H1 (cell line): ENCODE data around the gene ERMN. TPM values are rescaled to one million over a fixed set of nuclear protein-coding genes. Genes with fewer than 3 reads are reported as not detected.

ENCODE experiments used
- CTCF ChIA-PET: fragments of 300-600 bp; sonication (Branson Sonifier 250); formaldehyde crosslinking; loops from one replicate; lab custom pipeline; 2021; ENCODE audit not compliant: partially characterized antibody; lab: Charles Lee
- POLR2A ChIA-PET: fragments of 300-600 bp; sonication (Branson Sonifier 250); formaldehyde crosslinking; loops from one replicate; lab custom pipeline; 2021; ENCODE audit warnings: inconsistent platforms; ENCODE audit not compliant: partially characterized antibody; lab: Charles Lee
- DNase-seq, 2 experiments: peaks; one replicate each; pipeline versions ENCODE4 v3.0.0 to v3.0.0-alpha.2; 2010 to 2022; ENCODE audit warnings: low spot score in 2 of 2, low read depth in 1 of 2, mixed read lengths in 1 of 2
- FAIRE-seq: peaks from 2 replicates; lab custom pipeline; 2011; peaks lifted over from hg19 to GRCh38; lab: Jason Lieb, UNC
- H2AFZ ChIP-seq: 2 replicates; pipeline ENCODE4 v1.8.1; 2012; ENCODE audit warnings: low read length, inconsistent platforms
- H2AK5ac ChIP-seq: 2 replicates; pipeline ENCODE4 v1.6.1; 2013; ENCODE audit warnings: low read depth, low read length
- H2BK120ac ChIP-seq: replicated peaks from 2 replicates; pipeline ENCODE3; 2013; ENCODE audit warnings: low read depth, low read length, inconsistent platforms
- H2BK12ac ChIP-seq: 2 replicates; pipeline ENCODE4 v1.6.1; 2013; ENCODE audit warnings: low read depth, low read length
- H2BK15ac ChIP-seq: 2 replicates; pipeline ENCODE4 v1.6.1; 2013; ENCODE audit warnings: low read length
- H2BK20ac ChIP-seq: 2 replicates; pipeline ENCODE4 v1.6.1; 2013; ENCODE audit warnings: low read length
- H2BK5ac ChIP-seq: 2 replicates; pipeline ENCODE4 v1.6.1; 2013; ENCODE audit warnings: low read depth, low read length
- H3K14ac ChIP-seq: 2 replicates; pipeline ENCODE4 v1.6.1; 2013; ENCODE audit warnings: inconsistent platforms; ENCODE audit not compliant: insufficient read length
- H3K18ac ChIP-seq: 2 replicates; pipeline ENCODE4 v1.6.1; 2013; ENCODE audit warnings: low read length; ENCODE audit errors: extremely low read depth
- H3K23ac ChIP-seq: 2 replicates; pipeline ENCODE4 v1.6.1; 2013; ENCODE audit warnings: inconsistent platforms; ENCODE audit not compliant: insufficient read length
- H3K23me2 ChIP-seq: 2 replicates; pipeline ENCODE4 v1.6.1; 2013; ENCODE audit warnings: low read depth, low read length
- H3K27ac ChIP-seq: 2 replicates; pipeline ENCODE4 v1.6.1; 2011; ENCODE audit warnings: low read depth, low read length, inconsistent platforms
- H3K27me3 ChIP-seq, 4 experiments: replicated peaks in 1 of 4; 1 replicate in 1 of 4; 2 replicates in 3 of 4; pipeline versions ENCODE4 v1.6.1 to v1.8.1; 2011 to 2013; ENCODE audit warnings: low read length in 3 of 4, mild to moderate bottlenecking in 3 of 4, inconsistent platforms in 2 of 4, mixed read lengths in 2 of 4, moderate library complexity in 1 of 4; ENCODE audit not compliant: control insufficient read depth in 3 of 4, insufficient read depth in 3 of 4; ENCODE audit errors: extremely low read depth in 1 of 4
- H3K36me3 ChIP-seq, 4 experiments: 2 replicates each; pipeline versions ENCODE4 v1.6.1 to v1.8.1; 2011 to 2013; ENCODE audit warnings: mild to moderate bottlenecking in 4 of 4, low read length in 3 of 4, moderate library complexity in 2 of 4, control low read depth in 1 of 4, inconsistent platforms in 1 of 4; ENCODE audit not compliant: insufficient read depth in 4 of 4, control insufficient read depth in 2 of 4
- H3K4ac ChIP-seq: replicated peaks from 2 replicates; pipeline ENCODE3; 2013; ENCODE audit warnings: low read length, low read depth, mixed read lengths, inconsistent platforms; ENCODE audit not compliant: insufficient read length
- H3K4me1 ChIP-seq, 4 experiments: replicated peaks in 1 of 4; 1 replicate in 1 of 4; 2 replicates in 3 of 4; pipeline versions ENCODE4 v1.6.1 to v1.8.1; 2011 to 2013; ENCODE audit warnings: low read length in 3 of 4, inconsistent platforms in 2 of 4, mixed read lengths in 1 of 4; ENCODE audit not compliant: insufficient read depth in 4 of 4, control insufficient read depth in 3 of 4
- H3K4me2 ChIP-seq, 2 experiments: 2 replicates each; pipeline versions ENCODE4 v1.6.1 to v1.8.1; 2011 to 2013; ENCODE audit warnings: low read depth in 2 of 2, low read length in 2 of 2, control low read depth in 1 of 2, inconsistent platforms in 1 of 2, mild to moderate bottlenecking in 1 of 2; ENCODE audit not compliant: insufficient read depth in 1 of 2
- H3K4me3 ChIP-seq, 4 experiments: fragments of 200-600, 300-600 bp in 1 of 4; sonication (generic), shearing (Covaris generic), sonication (Bioruptor Twin) in 1 of 4; 2 replicates each; pipeline versions ENCODE4 v1.5.1 to v1.8.1; 2011 to 2016; ENCODE audit warnings: low read length in 4 of 4, low read depth in 3 of 4, control low read depth in 2 of 4, inconsistent platforms in 2 of 4, mild to moderate bottlenecking in 2 of 4, mixed read lengths in 1 of 4, moderate library complexity in 1 of 4; ENCODE audit not compliant: insufficient read depth in 2 of 4; ENCODE audit errors: extremely low read depth in 1 of 4
- H3K56ac ChIP-seq: replicated peaks from 2 replicates; pipeline ENCODE3; 2013; ENCODE audit warnings: low read depth, mild to moderate bottlenecking, mixed read lengths, low read length, inconsistent platforms; ENCODE audit not compliant: insufficient read length
- H3K79me1 ChIP-seq: 2 replicates; pipeline ENCODE4 v1.6.1; 2013; ENCODE audit warnings: low read depth, low read length, control low read depth
- H3K79me2 ChIP-seq, 2 experiments: 2 replicates each; pipeline versions ENCODE4 v1.6.1 to v1.8.1; 2012 to 2013; ENCODE audit warnings: low read length in 2 of 2, mild to moderate bottlenecking in 2 of 2, inconsistent platforms in 1 of 2; ENCODE audit not compliant: insufficient read depth in 2 of 2, control insufficient read depth in 1 of 2
- H3K9ac ChIP-seq, 4 experiments: replicated peaks in 1 of 4; 1 replicate in 1 of 4; 2 replicates in 3 of 4; pipeline versions ENCODE4 v1.6.1 to v1.8.1; 2011 to 2013; ENCODE audit warnings: low read depth in 3 of 4, low read length in 3 of 4, control low read depth in 2 of 4, mild to moderate bottlenecking in 2 of 4, moderate library complexity in 2 of 4, inconsistent platforms in 1 of 4; ENCODE audit errors: extremely low read depth in 1 of 4
- H3K9me3 ChIP-seq, 2 experiments: 2 replicates each; pipeline versions ENCODE4 v1.6.1 to v1.8.1; 2012 to 2013; ENCODE audit warnings: mild to moderate bottlenecking in 2 of 2, moderate library complexity in 2 of 2, control low read depth in 1 of 2, inconsistent platforms in 1 of 2, low read depth in 1 of 2, low read length in 1 of 2, mixed read lengths in 1 of 2; ENCODE audit not compliant: insufficient read depth in 2 of 2
- H4K20me1 ChIP-seq, 2 experiments: replicated peaks in 1 of 2; 2 replicates each; pipeline versions ENCODE3 to v1.8.1; 2011 to 2013; ENCODE audit warnings: inconsistent platforms in 2 of 2, low read length in 2 of 2, mild to moderate bottlenecking in 1 of 2; ENCODE audit not compliant: insufficient read depth in 2 of 2, control insufficient read depth in 1 of 2
- H4K5ac ChIP-seq: 2 replicates; pipeline ENCODE4 v1.6.1; 2013; ENCODE audit warnings: low read length, low read depth, mixed read lengths, inconsistent platforms; ENCODE audit not compliant: insufficient read length
- H4K8ac ChIP-seq: 2 replicates; pipeline ENCODE4 v1.8.0; 2013; ENCODE audit warnings: mild to moderate bottlenecking, moderate library complexity, low read length, inconsistent platforms; ENCODE audit not compliant: insufficient read depth; ENCODE audit errors: extremely low read depth
- H4K91ac ChIP-seq: replicated peaks from 2 replicates; pipeline ENCODE3; 2013; ENCODE audit warnings: low read length, mixed read lengths, inconsistent platforms; ENCODE audit not compliant: insufficient read length
- ASH2L ChIP-seq: fragments of 200-600, 300-600 bp; sonication (generic); IDR thresholded peaks from one replicate; pipeline ENCODE4 v1.7.1; 2017; ENCODE audit warnings: low read length
- BACH1 ChIP-seq: IDR thresholded peaks from 2 replicates; pipeline ENCODE4 v1.6.1; 2012; ENCODE audit warnings: low read length, improper control_type of control experiment
- CBX8 ChIP-seq: fragments of 300-800, 300-1000 bp; sonication (generic); IDR thresholded peaks from 2 replicates; pipeline ENCODE4 v1.7.1; 2016; ENCODE audit warnings: low read depth, low read length, borderline replicate concordance
- CEBPB ChIP-seq: IDR thresholded peaks from 2 replicates; pipeline ENCODE4 v1.6.1; 2012; ENCODE audit warnings: low read depth, low read length
- EZH2 ChIP-seq: fragments of 200-600 bp; sonication (generic); IDR thresholded peaks from 2 replicates; pipeline ENCODE4 v1.7.1; 2012; ENCODE audit warnings: low read depth, mild to moderate bottlenecking, moderate library complexity, low read length, inconsistent platforms; ENCODE audit not compliant: severe bottlenecking
- FOSL1 ChIP-seq: IDR thresholded peaks from 2 replicates; pipeline ENCODE4 v1.6.1; 2011; ENCODE audit warnings: mild to moderate bottlenecking, low read depth, low read length, moderate library complexity; ENCODE audit not compliant: insufficient read depth
- HDAC6 ChIP-seq: IDR thresholded peaks from one replicate; pipeline ENCODE4 v1.7.1; 2012; ENCODE audit warnings: low read depth, mild to moderate bottlenecking, inconsistent platforms, low read length, moderate library complexity
- KDM1A ChIP-seq: fragments of 200-600, 300-600 bp; sonication (generic); IDR thresholded peaks from 2 replicates; pipeline ENCODE4 v1.7.1; 2016; ENCODE audit warnings: mild to moderate bottlenecking, low read length, borderline replicate concordance
- POLR2A ChIP-seq, 2 experiments: IDR thresholded peaks; 1 replicate in 1 of 2; 2 replicates in 1 of 2; pipeline ENCODE4 v1.6.1; 2011; ENCODE audit warnings: low read depth in 2 of 2, low read length in 2 of 2, mild to moderate bottlenecking in 2 of 2; ENCODE audit errors: control extremely low read depth in 1 of 2
- RAD21 ChIP-seq, 2 experiments: IDR thresholded peaks in 1 of 2; conservative IDR thresholded peaks in 1 of 2; 2 replicates each; pipeline ENCODE4 v1.6.1; 2011; ENCODE audit warnings: low read depth in 2 of 2, low read length in 2 of 2, improper control_type of control experiment in 1 of 2, inconsistent platforms in 1 of 2, mild to moderate bottlenecking in 1 of 2, moderate library complexity in 1 of 2
- RXRA ChIP-seq: IDR thresholded peaks from 2 replicates; pipeline ENCODE4 v1.6.1; 2011; ENCODE audit warnings: low read depth, mild to moderate bottlenecking, low read length, moderate library complexity; ENCODE audit not compliant: insufficient read depth
- SIRT6 ChIP-seq: IDR thresholded peaks from one replicate; pipeline ENCODE4 v1.7.1; 2012; ENCODE audit warnings: low read length, inconsistent platforms
- SP2 ChIP-seq: IDR thresholded peaks from 2 replicates; pipeline ENCODE4 v1.6.1; 2012; ENCODE audit warnings: mild to moderate bottlenecking, low read length, inconsistent platforms
- SUZ12 ChIP-seq: fragments of 200-600 bp; sonication (generic); IDR thresholded peaks from 2 replicates; pipeline ENCODE4 v1.6.1; 2012; ENCODE audit warnings: mild to moderate bottlenecking, inconsistent platforms, low read length, moderate library complexity, mixed read lengths
- TBP ChIP-seq: IDR thresholded peaks from 2 replicates; pipeline ENCODE4 v1.6.1; 2011; ENCODE audit warnings: low read depth, low read length, improper control_type of control experiment
- YY1 ChIP-seq: IDR thresholded peaks from 2 replicates; pipeline ENCODE4 v1.6.1; 2011; ENCODE audit warnings: low read depth, mild to moderate bottlenecking, low read length
- WGBS, 2 experiments: shearing (Covaris generic) in 1 of 2; methylation state at CpG; one replicate each; pipeline versions ENCODE4 v1.1.6 to v1.1.7; 2013 to 2015; ENCODE audit warnings: low lambda C conversion rate in 2 of 2, mixed read lengths in 2 of 2, inconsistent platforms in 1 of 2, low coverage in 1 of 2, missing lambda C conversion rate in 1 of 2; ENCODE audit not compliant: insufficient replicate concordance in 2 of 2, insufficient coverage in 1 of 2, insufficient read length in 1 of 2; ENCODE audit errors: extremely low coverage in 1 of 2, missing lambda C conversion rate in 1 of 2; 5-methylcytosine and 5-hydroxymethylcytosine counted together
- polyA plus RNA-seq, 7 experiments: library from polyadenylated mRNA; depleted of rRNA in 3 of 7; stranded (reverse) in 5 of 7; unstranded in 2 of 7; fragments of >200 nt in 5 of 7; fragments of 200-250 nt in 2 of 7; gene quantifications; 1 replicate in 5 of 7; 2 replicates in 1 of 7; 4 replicates in 1 of 7; pipeline versions ENCODE4 v1.2.1 to v1.2.3, GENCODE V29; 2011 to 2013; ENCODE audit warnings: missing spikeins in 2 of 7, mixed read lengths in 2 of 7
- total RNA-seq: library from RNA; stranded (reverse); fragmentation: NEBNext Ultra II Directional; extraction: Animal tissue kit (Norgen Biotek cat#: 25700); gene quantifications from 2 replicates; pipeline ENCODE4 v1.2.1, GENCODE V29; 2021

ERMN gene
- total and polyA plus RNA-seq, 2 of the 8 experiments (the other 6 are each of a cell fraction or from before 2014, with no cell fraction given), result 0.11 TPM; not detected in 1

DNA sequence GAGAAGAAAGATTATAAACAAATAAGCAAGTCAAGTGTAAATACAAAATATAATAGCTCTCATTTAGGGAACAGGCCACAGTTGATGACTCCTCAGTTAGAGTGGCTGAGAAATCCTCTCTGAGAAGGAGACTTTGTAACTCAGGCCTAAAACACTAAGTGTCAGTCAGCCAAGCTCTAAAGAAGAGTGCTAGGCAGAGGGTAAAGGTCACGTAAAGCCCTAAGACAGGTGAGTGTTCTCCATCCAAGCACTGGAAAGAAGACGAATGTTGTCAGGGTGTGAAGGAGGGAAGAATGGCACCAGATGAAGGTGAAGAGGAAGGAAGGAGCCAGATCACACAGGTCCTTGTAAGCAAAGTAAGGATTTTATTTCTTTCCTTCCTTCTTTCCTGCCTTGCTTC lies 24.3 kb downstream of the ERMN start:
- Histone ChIP-seq H4K20me1 (no peaks in the 10 kb centered on the region), H2BK5ac (no peak overlapping the region), H3K36me3 (no peaks in the 10 kb centered on the region), H3K9me3 (no peaks in the 10 kb centered on the region), H4K8ac (no peak overlapping the region), H2BK120ac (no peak overlapping the region), H4K5ac (no peak overlapping the region), H3K79me1 (no peaks in the 10 kb centered on the region), H3K9ac (no peak overlapping the region), H3K27ac (no peak overlapping the region), H2BK20ac (no peak overlapping the region), H3K4me3 (no peak overlapping the region), H3K56ac (no peak overlapping the region), H3K23me2 (no peaks in the 10 kb centered on the region), H3K23ac (no peak overlapping the region), H3K4ac (no peak overlapping the region), H3K79me2 (no peaks in the 10 kb centered on the region), H3K18ac (no peak overlapping the region), H3K27me3 (no peaks in the 10 kb centered on the region), H3K4me2 (no peak overlapping the region), H2AK5ac (no peak overlapping the region), H2AFZ (no peak overlapping the region), H2BK12ac (no peak overlapping the region), H4K91ac (no peak overlapping the region), H3K14ac (no peak overlapping the region), H3K4me1 (peaks cover 0 to 2% (median 0%) of the 10 kb centered on the region in 4 experiments; a peak in 1 of 7 replicates), H2BK15ac (no peak overlapping the region)
- WGBS, 2 experiments, result 97% methylated on average over 2 of the region's 2 CpGs; no CpG with 5 or more reads in 1 of the 2 experiments
- DNase-seq, result no peak
- ChIA-PET CTCF (interaction anchor here (0.5 to 12.2 kb wide), 28 partner anchors 8 to 706 kb away, joined by 3 to 299 read pairs (median 4); partner anchors contain the start of gene ERMN), POLR2A (no interaction called here)
- no peak for FAIRE-seq
- TF ChIP-seq KDM1A (no peak), RXRA (no peak), RAD21 (IDR thresholded peaks at IDR 0.05 in 1 of 2, conservative IDR thresholded peaks at IDR 0.05 in 1 of 2; ENCODE audit: low read depth in 2 of 2, low read length in 2 of 2) (no peak), SUZ12 (no peak), SP2 (no peak), POLR2A (IDR thresholded peaks at IDR 0.05; ENCODE audit: control extremely low read depth in 1 of 2, low read depth in 2 of 2, low read length in 2 of 2) (no peak), ASH2L (no peak), HDAC6 (no peak), CBX8 (no peak), TBP (no peak), BACH1 (no peak), FOSL1 (no peak), CEBPB (no peak), SIRT6 (no peak), EZH2 (no peak), YY1 (no peak)
